NCI-H1092 treated with DMSO at 0.1 percent for 48 hours (cell line): ENCODE data around the gene CENPW.
A peak's percentile ranks its signal among the peaks of the same experiment; 100 is the strongest.

Source experiments
- DNase-seq: peaks from one replicate; lab custom pipeline; 2025; lab: John Stamatoyannopoulos, UW

The CENPW gene

DNA sequence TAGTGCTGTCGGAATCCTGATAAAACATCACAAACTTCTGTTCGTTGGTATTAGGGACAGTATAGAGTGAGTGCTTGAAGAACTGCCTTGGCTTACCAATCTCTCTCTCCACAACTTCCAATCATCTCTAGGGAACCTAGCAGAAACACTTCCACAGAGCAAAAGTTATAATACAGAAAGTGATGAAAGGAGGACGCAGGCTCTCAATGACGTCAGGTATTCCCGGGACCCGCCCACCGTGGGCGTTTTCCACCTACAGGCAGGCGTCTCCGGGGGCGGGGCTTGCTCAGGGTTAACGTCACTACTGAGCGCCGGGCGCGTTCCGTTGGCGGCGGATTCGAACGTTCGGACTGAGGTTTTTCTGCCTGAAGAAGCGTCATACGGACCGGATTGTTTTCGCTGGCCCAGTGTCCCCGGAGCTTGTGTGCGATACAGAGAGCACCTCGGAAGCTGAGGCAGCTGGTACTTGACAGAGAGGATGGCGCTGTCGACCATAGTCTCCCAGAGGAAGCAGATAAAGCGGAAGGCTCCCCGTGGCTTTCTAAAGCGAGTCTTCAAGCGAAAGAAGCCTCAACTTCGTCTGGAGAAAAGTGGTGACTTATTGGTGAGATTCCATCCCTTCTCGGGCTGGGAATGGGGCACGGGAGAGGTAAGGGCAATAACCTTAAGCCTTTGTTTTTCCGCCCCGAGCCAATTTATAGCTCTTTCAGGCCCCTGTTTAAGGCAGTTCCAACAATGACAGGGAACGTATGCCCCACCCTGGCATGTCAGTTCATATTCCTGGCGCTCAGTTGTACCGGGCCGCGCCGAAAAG is at the start of gene CENPW:
CENPW (plus strand) TSS at position 320 of the 814 bp plus-strand sequence; CDS start at position 479, 159 bp downstream.
- peak; percentile 56 for DNase-seq

- DNase-seq = no peak
Observed at GRCh38 chr6:126293891-126294524, 45.9 kb upstream of the CENPW start.

GRCh38 chr6:126300126-126300525 is 39.8 kb upstream of the CENPW start:
- DNase-seq = no peak

- no peak for DNase-seq
Observed at GRCh38 chr6:126300735-126301134, 39.2 kb upstream of the CENPW start.

DNA sequence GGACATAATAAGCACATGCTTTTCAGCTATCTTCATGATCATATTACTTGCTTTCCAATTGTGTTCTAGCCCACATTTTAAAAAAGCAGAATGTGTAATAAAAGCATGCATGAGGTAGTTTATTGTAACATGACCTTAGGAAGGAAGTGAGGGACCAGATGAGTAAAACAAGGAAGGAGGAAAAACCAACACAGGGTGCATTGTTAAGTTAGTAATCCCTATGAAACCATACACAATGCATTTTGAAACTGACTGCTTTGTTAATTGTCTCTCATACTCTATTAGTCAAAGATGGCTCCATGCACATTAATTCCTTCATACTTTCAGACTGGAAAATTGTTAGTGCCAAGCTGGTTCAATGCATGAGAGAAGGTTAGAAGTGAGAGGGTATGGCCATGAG is 37.7 kb upstream of the CENPW start:
- DNase-seq = no peak

- no peak for DNase-seq
Observed at GRCh38 chr6:126307849-126308248, 32.1 kb upstream of the CENPW start.

DNA sequence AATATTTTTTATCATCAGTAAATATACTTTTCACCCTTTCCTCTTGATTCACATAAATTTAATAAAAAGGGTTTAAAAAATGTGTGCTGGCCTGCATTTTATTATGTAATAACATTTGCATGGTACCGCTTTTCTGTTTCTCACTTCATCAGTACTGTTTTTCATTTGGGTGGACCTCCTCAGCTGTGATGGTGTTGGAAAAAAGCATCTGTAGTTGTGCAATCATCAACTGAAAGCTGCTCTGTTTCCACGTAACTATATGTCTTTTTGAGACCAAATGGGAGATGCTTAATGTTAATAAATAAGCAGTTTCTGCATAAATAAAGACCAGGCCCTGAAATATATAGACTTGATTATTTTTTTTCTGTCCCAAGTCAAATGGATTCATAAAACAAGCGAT is 31.6 kb upstream of the CENPW start:
- no peak for DNase-seq

DNA sequence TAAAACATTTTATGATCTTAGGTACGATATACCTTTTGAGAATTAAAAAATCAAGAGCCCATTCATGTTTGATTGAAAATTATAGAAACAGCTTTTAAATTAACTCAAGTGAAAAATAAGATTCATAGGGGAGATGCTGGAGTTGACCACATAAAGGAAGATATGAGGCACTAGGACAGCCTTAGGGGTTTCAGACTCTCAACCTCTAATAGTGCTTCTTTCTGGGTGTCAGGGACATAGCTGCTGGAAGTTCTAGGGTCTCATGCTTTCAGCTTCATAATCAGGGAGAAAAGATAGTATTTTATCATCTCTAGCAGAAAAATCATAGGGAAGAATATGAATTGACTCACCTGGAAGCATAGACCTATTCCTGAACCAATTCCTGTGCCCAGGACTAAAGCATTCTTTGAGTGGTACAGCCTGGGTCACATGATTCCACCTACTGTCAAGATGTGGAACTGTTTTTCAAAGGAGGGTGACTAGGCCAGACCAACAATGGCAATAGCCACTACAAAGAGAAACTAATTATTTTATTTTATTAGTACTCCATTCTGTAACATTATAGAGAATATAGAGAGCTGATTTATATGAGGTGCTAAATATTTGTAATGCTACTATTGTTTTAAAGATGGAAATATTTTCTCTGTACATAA is 27.8 kb upstream of the CENPW start:
- no peak for DNase-seq

GRCh38 chr6:126313941-126314340 is 26.0 kb upstream of the CENPW start:
- DNase-seq = no peak

GRCh38 chr6:126318797-126319196 is 21.1 kb upstream of the CENPW start:
- no peak for DNase-seq

GRCh38 chr6:126333729-126334128 is 6.2 kb upstream of the CENPW start:
- no peak for DNase-seq

DNA sequence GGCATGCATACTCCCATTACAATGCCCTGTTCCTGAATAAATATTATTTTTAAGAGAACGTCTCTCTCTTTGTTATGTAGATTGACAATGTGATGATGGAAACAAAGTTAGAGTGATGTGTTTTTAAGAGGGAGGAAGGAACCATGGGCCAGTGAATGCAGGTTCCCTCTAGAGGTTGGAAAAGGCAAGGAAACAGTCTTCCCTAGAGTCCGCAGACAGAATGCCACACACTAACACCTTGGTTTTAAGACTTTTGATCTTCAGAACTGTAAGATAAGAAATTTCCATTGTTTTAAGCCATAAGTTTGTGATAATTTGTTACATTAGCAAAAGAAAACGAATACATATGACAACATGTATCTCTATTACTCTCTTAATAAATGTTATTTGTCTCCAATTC is 4.7 kb upstream of the CENPW start:
- DNase-seq = no peak

DNA sequence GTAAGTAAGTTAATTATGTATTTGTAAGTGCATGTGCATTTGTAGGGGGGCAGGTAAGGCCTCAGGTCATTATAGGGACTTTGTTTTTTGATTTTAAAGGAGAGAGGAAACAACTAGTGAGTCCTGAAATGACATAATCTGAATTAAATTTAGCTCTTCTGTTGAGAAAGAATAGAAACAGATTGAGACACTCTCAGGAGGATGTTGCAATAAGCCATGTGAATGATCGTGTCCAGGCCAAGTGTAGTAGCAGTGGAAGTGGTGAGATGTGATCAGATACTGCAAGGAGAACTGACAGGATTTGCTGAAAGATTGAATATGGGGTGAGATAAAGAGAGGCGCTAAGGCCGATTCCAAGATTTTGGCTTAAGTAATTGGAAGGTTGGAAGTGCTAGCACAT is 2.6 kb upstream of the CENPW start:
- no peak for DNase-seq

DNA sequence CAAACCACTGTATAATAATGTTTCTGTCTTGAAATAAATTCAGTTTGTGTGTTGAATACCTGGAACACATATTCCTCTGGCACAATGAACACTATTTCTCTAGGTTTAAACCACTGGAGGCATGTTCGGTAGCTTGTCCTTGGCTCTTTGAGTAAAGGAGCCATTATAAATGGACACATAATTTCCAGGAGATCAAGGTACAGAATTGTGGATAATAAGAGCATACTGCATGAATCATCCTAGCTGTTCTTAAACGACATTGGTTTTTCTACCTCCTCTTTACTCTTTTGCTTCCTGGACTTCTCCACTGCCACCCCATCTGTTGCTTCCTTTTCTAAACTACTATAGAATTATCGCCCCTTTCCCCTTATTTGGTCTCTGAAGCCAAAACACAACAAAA is 1.2 kb downstream of the CENPW start:
- DNase-seq = no peak

GRCh38 chr6:126344181-126344580 is 4.3 kb downstream of the CENPW start:
- no peak for DNase-seq

DNA sequence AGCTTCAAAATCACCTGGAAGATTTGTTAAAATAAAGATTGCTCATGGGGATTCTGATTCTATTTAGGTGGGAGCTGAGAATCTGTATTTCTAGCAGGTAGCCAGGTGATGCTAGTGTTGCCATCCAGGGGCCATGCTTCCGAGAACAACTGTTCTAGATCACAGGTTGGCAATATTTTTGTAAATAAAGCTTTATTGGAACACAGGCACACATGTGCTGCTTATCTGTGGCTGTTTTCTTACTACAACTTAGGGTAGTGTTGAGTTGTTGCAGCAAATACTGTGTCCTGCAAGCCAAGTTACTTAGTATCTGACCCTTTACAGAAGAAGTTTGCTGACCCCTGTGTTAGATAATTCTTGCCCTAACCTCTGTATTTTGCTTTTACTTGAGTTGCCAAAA is 12.0 kb downstream of the CENPW start:
- no peak for DNase-seq

DNA sequence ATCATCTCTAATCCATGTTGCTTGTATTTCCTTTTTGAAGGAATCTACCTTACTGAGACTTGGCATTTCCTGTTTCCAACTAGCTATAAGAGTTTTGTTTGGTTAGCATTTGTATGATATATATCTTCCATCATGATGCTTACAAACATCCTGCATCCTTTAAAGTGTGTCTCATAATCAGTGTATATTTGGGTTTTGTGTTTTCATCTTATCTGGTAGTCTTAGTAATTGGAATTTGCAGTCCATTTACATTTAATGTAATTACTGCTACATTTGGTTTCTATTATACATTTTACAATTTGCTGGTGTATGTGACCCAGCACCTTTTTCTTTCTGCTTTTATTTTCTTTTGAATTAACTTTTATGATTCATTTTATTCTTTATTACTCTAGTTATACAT is 12.6 kb downstream of the CENPW start:
- DNase-seq = no peak

DNA sequence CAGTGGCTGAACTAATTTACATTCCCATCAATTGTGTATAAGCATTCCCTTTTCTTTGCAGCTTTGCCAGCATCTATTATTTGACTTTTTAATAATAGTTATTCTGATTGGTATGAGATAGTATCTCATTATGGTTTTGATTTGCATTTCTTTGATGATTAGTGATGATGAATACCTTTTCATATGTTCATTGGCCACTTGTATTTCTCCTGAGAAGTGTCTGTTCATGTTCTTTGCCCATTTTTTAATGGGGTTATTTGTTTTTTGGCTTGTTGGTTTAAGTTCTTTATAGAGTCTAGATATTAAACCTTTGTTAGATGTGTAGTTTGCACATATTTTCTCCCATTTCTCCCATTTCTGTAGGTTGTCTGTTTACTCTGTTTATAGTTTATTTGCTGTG is 16.6 kb downstream of the CENPW start:
- DNase-seq = no peak

DNA sequence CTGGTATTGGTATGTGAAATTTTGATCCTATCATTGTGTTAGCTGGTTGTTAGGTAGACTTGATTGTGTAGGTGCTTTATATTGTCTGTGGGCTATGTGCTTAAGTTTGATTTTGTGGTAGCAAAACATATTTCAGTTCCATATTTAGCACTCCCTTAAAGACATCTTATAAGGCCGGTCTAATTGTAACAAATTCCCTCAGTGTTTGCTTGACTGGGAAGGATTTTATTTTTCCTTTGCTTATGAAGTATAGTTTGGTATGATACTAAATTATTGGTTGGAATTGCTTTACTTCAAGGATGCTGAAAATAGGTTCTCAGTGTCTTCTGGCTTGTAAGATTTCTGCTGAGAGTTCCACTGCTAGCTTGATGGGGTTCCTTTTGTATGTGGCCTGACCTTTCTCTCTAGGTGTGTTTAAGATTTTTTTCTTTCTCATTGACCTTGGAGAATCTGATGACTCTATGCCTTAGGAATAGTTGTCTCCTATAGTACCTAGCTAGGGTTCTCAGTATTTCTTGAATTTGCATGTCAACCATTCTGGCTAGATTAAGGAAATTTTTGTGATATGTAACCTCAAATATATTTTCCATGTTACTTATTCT is 20.1 kb downstream of the CENPW start:
- no peak for DNase-seq

DNA sequence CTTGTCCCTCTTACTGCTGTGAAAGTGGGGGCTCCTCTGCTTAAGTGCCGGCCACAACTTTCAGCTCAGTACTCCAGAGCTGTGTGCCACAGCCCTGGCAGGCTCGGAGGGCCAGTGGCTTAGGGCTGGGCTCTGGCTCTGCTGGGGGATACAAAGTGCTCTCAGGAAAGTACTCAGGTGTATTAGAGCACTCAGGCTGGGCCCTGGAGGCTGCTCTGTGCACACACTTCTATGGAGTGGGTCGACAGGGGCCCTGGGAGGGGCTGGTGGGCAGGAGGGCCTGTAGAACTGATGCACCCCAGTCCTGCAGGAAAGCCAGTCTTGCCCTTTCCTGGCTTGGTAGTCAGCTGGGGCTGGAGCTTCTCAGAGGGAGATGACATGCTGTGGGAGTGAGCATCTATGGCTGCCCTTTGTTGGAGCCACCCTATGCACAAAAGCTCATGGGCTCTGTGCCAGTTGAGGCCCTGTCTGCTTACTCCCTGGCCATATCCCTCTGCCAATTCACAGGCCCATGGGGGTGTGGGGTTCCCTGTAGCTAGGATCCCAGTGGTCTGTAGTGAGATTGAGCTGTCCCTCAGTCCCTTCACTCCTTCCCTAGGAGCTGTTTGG is 22.0 kb downstream of the CENPW start:
- DNase-seq = no peak

- DNase-seq = no peak
Observed at GRCh38 chr6:126367849-126368248, 27.9 kb downstream of the CENPW start.

DNA sequence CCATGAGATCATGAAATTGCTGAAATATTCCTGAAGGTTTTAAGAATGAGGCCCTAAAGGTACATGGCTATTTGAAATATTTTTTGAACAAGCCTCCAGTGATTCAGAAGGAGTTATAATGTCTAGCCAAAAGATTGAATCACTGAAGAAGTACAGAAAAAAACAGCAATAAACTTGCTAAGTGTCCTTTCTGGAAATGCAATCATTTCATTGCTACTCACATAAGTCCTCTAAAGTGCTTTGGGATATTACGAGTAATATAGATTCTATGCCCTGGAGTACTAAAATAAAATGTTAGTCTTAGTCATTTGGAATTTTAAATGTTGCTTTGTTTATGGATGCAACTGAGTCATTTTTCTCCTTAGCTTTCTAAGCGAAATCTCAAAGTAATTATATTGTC is 32.7 kb downstream of the CENPW start:
- no peak for DNase-seq
